ENCODE data around the gene ERBB4.
"Not testable (repeated sequence)": the region's sequence is repeated elsewhere in the genome, so short reads cannot be mapped to it uniquely, and the experiment has no call there.

Gene ERBB4

GRCh38 chr2:211545582-211545981 is 993.0 kb downstream of the ERBB4 start:
- no peak for DNase-seq (ENCODE audit: low spot score)
- no peak overlapping the region for H3K27ac ChIP-seq
- no peak overlapping the region for H3K4me3 ChIP-seq
- no peak for TF ChIP-seq CTCF (IDR thresholded peaks at IDR 0.05)

GRCh38 chr2:211534632-211535031 is 1004.0 kb downstream of the ERBB4 start:
- no peak overlapping the region for H3K4me3 ChIP-seq
- DNase-seq (ENCODE audit: low spot score), result no peak
- H3K27ac ChIP-seq, result no peak overlapping the region
- TF ChIP-seq CTCF (IDR thresholded peaks at IDR 0.05), result no peak

GRCh38 chr2:211524248-211524647 is 1014.4 kb downstream of the ERBB4 start:
- not testable (repeated sequence) for H3K4me3 ChIP-seq, H3K27ac ChIP-seq

GRCh38 chr2:211516537-211516936 is 1022.1 kb downstream of the ERBB4 start:
- TF ChIP-seq CTCF (IDR thresholded peaks at IDR 0.05), result no peak
- DNase-seq (ENCODE audit: low spot score), result no peak
- H3K4me3 ChIP-seq, result no peak overlapping the region
- H3K27ac ChIP-seq, result no peak overlapping the region

More at GRCh38 chr2:211524248-211524647, 1014.4 kb downstream of the ERBB4 start:
- DNase-seq (ENCODE audit: low spot score), result not testable (repeated sequence)

- no peak for TF ChIP-seq CTCF (IDR thresholded peaks at IDR 0.05)
- Histone ChIP-seq H3K4me3 (no peak overlapping the region), H3K27ac (no peak overlapping the region)
- no peak for DNase-seq (ENCODE audit: low spot score)
Measured at GRCh38 chr2:211514049-211514448, 1024.6 kb downstream of the ERBB4 start.

- no peak overlapping the region for H3K4me3 ChIP-seq
- no peak for TF ChIP-seq CTCF (IDR thresholded peaks at IDR 0.05)
- no peak overlapping the region for H3K27ac ChIP-seq
- DNase-seq (ENCODE audit: low spot score), result no peak
Measured at GRCh38 chr2:211513446-211513845, 1025.2 kb downstream of the ERBB4 start.

- no peak for DNase-seq (ENCODE audit: low spot score)
- Histone ChIP-seq H3K4me3 (no peak overlapping the region), H3K27ac (no peak overlapping the region)
- no peak for TF ChIP-seq CTCF (IDR thresholded peaks at IDR 0.05)
Measured at GRCh38 chr2:211512806-211513205, 1025.8 kb downstream of the ERBB4 start.

- no peak overlapping the region for H3K27ac ChIP-seq
- no peak for TF ChIP-seq CTCF (IDR thresholded peaks at IDR 0.05)
- no peak overlapping the region for H3K4me3 ChIP-seq
- no peak for DNase-seq (ENCODE audit: low spot score)
Measured at GRCh38 chr2:211503856-211504255, 1034.7 kb downstream of the ERBB4 start.
